HEK293 (cell line): ENCODE measurements around the gene EPPIN.

Experiments
- CTCF ChIA-PET: fragments of 350-600 bp; formaldehyde crosslinking; extraction: SDS; loops from one replicate; lab custom pipeline; 2021; ENCODE audit warnings: antibody characterized with exemption; lab: Yijun Ruan, JAX
- POLR2A ChIA-PET: fragments of 300-600 bp; formaldehyde crosslinking; extraction: SDS; loops from one replicate; lab custom pipeline; 2020; ENCODE audit warnings: antibody characterized with exemption, inconsistent platforms; lab: Yijun Ruan, JAX
- H3K27ac ChIP-seq: fragments of 200-500 bp; sonication (Bioruptor generic); 2 replicates; pipeline ENCODE4 v1.5.1; 2014; ENCODE audit warnings: low read depth, low read length, control low read depth, inconsistent platforms; ENCODE audit errors: extremely low read depth
- H3K36me3 ChIP-seq, 2 experiments: fragments of 200-500 bp in 1 of 2; sonication (Bioruptor generic) in 1 of 2; 1 replicate in 1 of 2; 2 replicates in 1 of 2; pipeline ENCODE4 v1.5.1; 2014 to 2017; ENCODE audit warnings: inconsistent platforms in 2 of 2, low read length in 2 of 2; ENCODE audit not compliant: control insufficient read depth in 2 of 2, insufficient read depth in 1 of 2
- H3K4me1 ChIP-seq: fragments of 200-500 bp; sonication (Bioruptor generic); 2 replicates; pipeline ENCODE4 v1.5.1; 2014; ENCODE audit warnings: mild to moderate bottlenecking, low read length, inconsistent platforms; ENCODE audit not compliant: control insufficient read depth, insufficient read depth
- H3K4me3 ChIP-seq: 2 replicates; pipeline ENCODE4 v1.5.1; 2011; ENCODE audit warnings: low read depth, mild to moderate bottlenecking, control low read depth, low read length, moderate library complexity
- H3K9me3 ChIP-seq: fragments of 200-500 bp; sonication (Bioruptor generic); 2 replicates; pipeline ENCODE4 v1.5.1; 2014; ENCODE audit warnings: low read depth, low read length, inconsistent platforms; ENCODE audit not compliant: control insufficient read depth, insufficient read depth
- CTCF ChIP-seq: fragments of 450-650 bp; formaldehyde crosslinking; IDR thresholded peaks from 2 replicates; pipeline ENCODE4 v1.5.1; 2016; ENCODE audit warnings: missing biosample characterization, missing genetic modification characterization
- EGR2 ChIP-seq: fragments of 450-650 bp; formaldehyde crosslinking; IDR thresholded peaks from 2 replicates; pipeline ENCODE4 v1.5.1; 2016; ENCODE audit warnings: low read depth, missing biosample characterization, missing genetic modification characterization
- FEZF1 ChIP-seq: fragments of 450-650 bp; formaldehyde crosslinking; IDR thresholded peaks from 2 replicates; pipeline ENCODE4 v1.5.1; 2016; ENCODE audit warnings: missing biosample characterization, missing genetic modification characterization
- IKZF3 ChIP-seq: fragments of 450-650 bp; IDR thresholded peaks from 2 replicates; pipeline ENCODE4 v1.5.0; 2018; ENCODE audit warnings: missing biosample characterization, mild to moderate bottlenecking, missing genetic modification characterization, moderate library complexity
- KLF8 ChIP-seq: fragments of 450-650 bp; formaldehyde crosslinking; IDR thresholded peaks from 2 replicates; pipeline ENCODE4 v1.5.1; 2016; ENCODE audit warnings: missing biosample characterization, missing genetic modification characterization
- MYNN ChIP-seq: fragments of 450-650 bp; formaldehyde crosslinking; IDR thresholded peaks from 2 replicates; pipeline ENCODE4 v1.5.1; 2016; ENCODE audit warnings: missing biosample characterization, missing genetic modification characterization, borderline replicate concordance
- SCRT2 ChIP-seq: fragments of 450-650 bp; formaldehyde crosslinking; IDR thresholded peaks from 2 replicates; pipeline ENCODE4 v1.5.1; 2016; ENCODE audit warnings: missing biosample characterization, missing genetic modification characterization
- TRIM28 ChIP-seq: IDR thresholded peaks from 2 replicates; pipeline ENCODE4 v1.6.1; 2011; ENCODE audit warnings: low read length, control low read depth, borderline replicate concordance
- ZBTB20 ChIP-seq: fragments of 450-650 bp; formaldehyde crosslinking; IDR thresholded peaks from 2 replicates; pipeline ENCODE4 v1.5.1; 2016; ENCODE audit warnings: missing biosample characterization, missing genetic modification characterization
- ZBTB48 ChIP-seq: fragments of 450-650 bp; formaldehyde crosslinking; IDR thresholded peaks from 2 replicates; pipeline ENCODE4 v1.5.1; 2016; ENCODE audit warnings: missing biosample characterization, missing genetic modification characterization
- ZNF10 ChIP-seq: fragments of 450-650 bp; formaldehyde crosslinking; IDR thresholded peaks from 2 replicates; pipeline ENCODE4 v1.5.1; 2017; ENCODE audit warnings: missing biosample characterization, missing genetic modification characterization
- ZNF121 ChIP-seq: fragments of 450-650 bp; formaldehyde crosslinking; IDR thresholded peaks from 2 replicates; pipeline ENCODE4 v1.5.1; 2016; ENCODE audit warnings: missing biosample characterization, missing genetic modification characterization
- ZNF133 ChIP-seq: fragments of 450-650 bp; formaldehyde crosslinking; IDR thresholded peaks from 2 replicates; pipeline ENCODE4 v1.5.1; 2016; ENCODE audit warnings: missing biosample characterization, missing genetic modification characterization
- ZNF146 ChIP-seq: fragments of 450-650 bp; formaldehyde crosslinking; IDR thresholded peaks from 2 replicates; pipeline ENCODE4 v1.5.1; 2016; ENCODE audit warnings: missing biosample characterization, missing genetic modification characterization
- ZNF174 ChIP-seq: fragments of 450-650 bp; formaldehyde crosslinking; IDR thresholded peaks from 2 replicates; pipeline ENCODE4 v1.5.0; 2017; ENCODE audit warnings: missing biosample characterization, mild to moderate bottlenecking, missing genetic modification characterization
- ZNF175 ChIP-seq: fragments of 450-650 bp; formaldehyde crosslinking; IDR thresholded peaks from 2 replicates; pipeline ENCODE4 v1.5.1; 2016; ENCODE audit warnings: missing biosample characterization, missing genetic modification characterization
- ZNF202 ChIP-seq: fragments of 450-650 bp; formaldehyde crosslinking; IDR thresholded peaks from 2 replicates; pipeline ENCODE4 v1.5.1; 2016; ENCODE audit warnings: missing biosample characterization, missing genetic modification characterization, borderline replicate concordance
- ZNF214 ChIP-seq: fragments of 450-650 bp; formaldehyde crosslinking; IDR thresholded peaks from 2 replicates; pipeline ENCODE4 v1.5.1; 2017; ENCODE audit warnings: missing biosample characterization, mild to moderate bottlenecking, missing genetic modification characterization, borderline replicate concordance
- ZNF223 ChIP-seq: fragments of 450-650 bp; formaldehyde crosslinking; IDR thresholded peaks from 2 replicates; pipeline ENCODE4 v1.5.1; 2016; ENCODE audit warnings: missing biosample characterization, missing genetic modification characterization
- ZNF366 ChIP-seq: fragments of 450-650 bp; formaldehyde crosslinking; conservative IDR thresholded peaks from 2 replicates; pipeline ENCODE4 v1.5.1; 2016; ENCODE audit warnings: missing biosample characterization, missing genetic modification characterization
- ZNF433 ChIP-seq: fragments of 450-650 bp; formaldehyde crosslinking; IDR thresholded peaks from 2 replicates; pipeline ENCODE4 v1.5.1; 2016; ENCODE audit warnings: missing biosample characterization, missing genetic modification characterization, low read depth
- ZNF529 ChIP-seq: fragments of 450-650 bp; formaldehyde crosslinking; IDR thresholded peaks from 2 replicates; pipeline ENCODE4 v1.5.1; 2017; ENCODE audit warnings: missing genetic modification characterization, missing biosample characterization; ENCODE audit not compliant: insufficient replicate concordance
- ZNF544 ChIP-seq: fragments of 450-650 bp; formaldehyde crosslinking; IDR thresholded peaks from 2 replicates; pipeline ENCODE4 v1.5.0; 2017; ENCODE audit warnings: missing biosample characterization, missing genetic modification characterization
- ZNF548 ChIP-seq: fragments of 450-650 bp; formaldehyde crosslinking; IDR thresholded peaks from 2 replicates; pipeline ENCODE4 v1.5.1; 2016; ENCODE audit warnings: missing biosample characterization, missing genetic modification characterization
- ZNF624 ChIP-seq: fragments of 450-650 bp; formaldehyde crosslinking; IDR thresholded peaks from 2 replicates; pipeline ENCODE4 v1.5.1; 2017; ENCODE audit warnings: missing biosample characterization, missing genetic modification characterization
- ZNF658 ChIP-seq: fragments of 450-650 bp; formaldehyde crosslinking; IDR thresholded peaks from 2 replicates; pipeline ENCODE4; 2016; ENCODE audit warnings: missing biosample characterization, missing genetic modification characterization
- ZNF792 ChIP-seq: fragments of 450-650 bp; formaldehyde crosslinking; IDR thresholded peaks from 2 replicates; pipeline ENCODE4 v1.5.1; 2016; ENCODE audit warnings: missing biosample characterization, missing genetic modification characterization
- ZNF830 ChIP-seq: fragments of 450-650 bp; IDR thresholded peaks from 2 replicates; pipeline ENCODE4 v1.5.0; 2018; ENCODE audit warnings: missing biosample characterization, missing genetic modification characterization, low read depth, mild to moderate bottlenecking, moderate library complexity
- ZNF837 ChIP-seq: fragments of 450-650 bp; formaldehyde crosslinking; IDR thresholded peaks from 2 replicates; pipeline ENCODE4 v1.5.1; 2016; ENCODE audit warnings: missing biosample characterization, missing genetic modification characterization
- ZSCAN23 ChIP-seq: fragments of 450-650 bp; formaldehyde crosslinking; IDR thresholded peaks from 2 replicates; pipeline ENCODE4 v1.5.1; 2016; ENCODE audit warnings: missing biosample characterization, missing genetic modification characterization
- TF ChIP-seq, protein P1 (sequence below): fragments of 450-650 bp; formaldehyde crosslinking; IDR thresholded peaks from 2 replicates; pipeline ENCODE4 v1.5.1; 2016; ENCODE audit warnings: missing biosample characterization, missing genetic modification characterization
- TF ChIP-seq, protein P2 (sequence below): fragments of 450-650 bp; formaldehyde crosslinking; IDR thresholded peaks from 2 replicates; pipeline ENCODE4 v1.5.1; 2016; ENCODE audit warnings: missing biosample characterization, missing genetic modification characterization

EPPIN gene

DNA sequence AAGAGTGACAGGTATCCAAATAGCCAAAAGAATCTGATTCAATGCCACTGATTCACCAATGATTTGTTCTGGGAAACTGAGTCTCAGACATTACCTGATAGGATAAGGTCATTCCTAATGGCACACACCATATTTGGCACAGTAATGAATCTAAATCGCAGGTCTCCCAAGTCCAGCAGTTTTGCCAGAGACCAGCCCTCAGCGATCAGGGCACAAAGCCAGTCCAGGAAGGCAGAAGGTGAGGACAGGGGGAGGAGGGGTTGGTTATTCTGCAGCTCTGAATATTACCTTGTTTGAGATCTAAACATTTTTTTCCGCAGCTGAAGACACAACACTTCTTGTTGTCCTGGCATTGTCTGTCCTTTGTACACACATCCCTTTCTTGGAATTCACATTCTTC, 1.9 kb downstream of the EPPIN start:
- H3K4me1 ChIP-seq: no peaks in the 10 kb centered on the region
- no peaks in the 10 kb centered on the region for H3K9me3 ChIP-seq
- no peak for TF ChIP-seq ZNF133 (tag by site-specific recombination)
- no peak for TF ChIP-seq ZNF433 (tag by site-specific recombination)
- TF ChIP-seq ZNF202 (tag by site-specific recombination): no peak
- no peak for TF ChIP-seq ZNF223
- no peak for TF ChIP-seq ZSCAN23 (tag by site-specific recombination)
- TF ChIP-seq FEZF1 (tag by site-specific recombination): no peak
- no peak for TF ChIP-seq TRIM28
- TF ChIP-seq ZNF624: no peak
- TF ChIP-seq EGR2: no peak
- no peak for TF ChIP-seq ZNF544 (tag by site-specific recombination)
- TF ChIP-seq ZNF548 (tag by site-specific recombination): no peak
- TF ChIP-seq ZNF830 (tag by site-specific recombination): no peak
- TF ChIP-seq MYNN (tag by site-specific recombination): no peak
- no peak for TF ChIP-seq ZBTB20 (tag by site-specific recombination)
- no peak for TF ChIP-seq ZNF792 (tag by site-specific recombination)
- no peak for TF ChIP-seq ZNF175 (tag by site-specific recombination)
- no peak for TF ChIP-seq ZNF837 (tag by site-specific recombination)
- no peak for TF ChIP-seq ZNF146 (tag by site-specific recombination)
- no peak overlapping the region for H3K4me3 ChIP-seq
- no peak overlapping the region for H3K27ac ChIP-seq
- no peaks in the 10 kb centered on the region for H3K36me3 ChIP-seq
- POLR2A ChIA-PET: no interaction called here
- CTCF ChIA-PET: interaction anchor here (0.6 to 1.4 kb wide), 3 partner anchors 50 to 225 kb away, joined by 3 to 19 read pairs (median 6); no protein-coding TSS in a partner anchor

DNA sequence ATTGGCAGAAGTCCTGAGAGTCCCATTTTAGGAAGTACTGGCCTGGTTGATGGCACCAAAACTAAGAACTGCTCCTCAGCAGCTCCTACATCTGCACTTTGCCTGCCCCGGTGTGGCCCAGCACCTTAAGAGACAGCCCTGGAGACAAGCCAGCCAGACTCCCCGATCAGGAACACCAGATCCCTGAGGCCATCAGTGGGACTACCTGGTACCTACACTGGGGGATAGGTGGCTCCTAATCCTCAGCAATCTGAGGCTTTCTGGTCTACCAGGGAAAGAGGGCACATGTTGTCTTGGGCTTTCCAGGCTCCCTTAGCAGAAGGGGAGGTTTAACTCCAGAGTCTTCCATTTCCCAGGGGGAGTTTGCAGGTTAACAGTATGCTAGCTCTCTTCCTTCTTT, 7.8 kb downstream of the EPPIN start, which contains the start of gene WFDC6:
TSS of gene WFDC6 (minus strand) at position 101 of the 400 bp plus-strand sequence. CDS start at position 26, 75 bp downstream.
- ChIA-PET CTCF (interaction anchor here (0.6 to 1.5 kb wide), 2 partner anchors 209 to 232 kb away, joined by 3 to 5 read pairs; no protein-coding TSS in a partner anchor), POLR2A (no interaction called here)
- no peak within 1 kb of the TSS for H3K4me3 ChIP-seq

More for the DNA sequence above, 7.8 kb downstream of the EPPIN start, which contains the start of gene WFDC6:
- H3K9me3 ChIP-seq: no peaks in the 10 kb centered on the region
- no peaks in the 10 kb centered on the region for H3K36me3 ChIP-seq
- H3K4me1 ChIP-seq: no peaks in the 10 kb centered on the region
- no peak within 1 kb of the TSS for H3K27ac ChIP-seq
- TF ChIP-seq KLF8 (tag by site-specific recombination) (no peak), SCRT2 (no peak), ZNF10 (tag by site-specific recombination) (no peak), ZBTB48 (no peak), ZNF174 (no peak), ZNF121 (tag by site-specific recombination) (no peak), ZNF529 (tag by site-specific recombination) (no peak), ZNF214 (no peak), CTCF (tag by site-specific recombination) (no peak), MYNN (tag by site-specific recombination) (no peak), ZNF175 (tag by site-specific recombination) (no peak), IKZF3 (no peak), ZNF366 (tag by site-specific recombination) (no peak), ZNF658 (no peak)
- TF ChIP-seq, protein P1, sequence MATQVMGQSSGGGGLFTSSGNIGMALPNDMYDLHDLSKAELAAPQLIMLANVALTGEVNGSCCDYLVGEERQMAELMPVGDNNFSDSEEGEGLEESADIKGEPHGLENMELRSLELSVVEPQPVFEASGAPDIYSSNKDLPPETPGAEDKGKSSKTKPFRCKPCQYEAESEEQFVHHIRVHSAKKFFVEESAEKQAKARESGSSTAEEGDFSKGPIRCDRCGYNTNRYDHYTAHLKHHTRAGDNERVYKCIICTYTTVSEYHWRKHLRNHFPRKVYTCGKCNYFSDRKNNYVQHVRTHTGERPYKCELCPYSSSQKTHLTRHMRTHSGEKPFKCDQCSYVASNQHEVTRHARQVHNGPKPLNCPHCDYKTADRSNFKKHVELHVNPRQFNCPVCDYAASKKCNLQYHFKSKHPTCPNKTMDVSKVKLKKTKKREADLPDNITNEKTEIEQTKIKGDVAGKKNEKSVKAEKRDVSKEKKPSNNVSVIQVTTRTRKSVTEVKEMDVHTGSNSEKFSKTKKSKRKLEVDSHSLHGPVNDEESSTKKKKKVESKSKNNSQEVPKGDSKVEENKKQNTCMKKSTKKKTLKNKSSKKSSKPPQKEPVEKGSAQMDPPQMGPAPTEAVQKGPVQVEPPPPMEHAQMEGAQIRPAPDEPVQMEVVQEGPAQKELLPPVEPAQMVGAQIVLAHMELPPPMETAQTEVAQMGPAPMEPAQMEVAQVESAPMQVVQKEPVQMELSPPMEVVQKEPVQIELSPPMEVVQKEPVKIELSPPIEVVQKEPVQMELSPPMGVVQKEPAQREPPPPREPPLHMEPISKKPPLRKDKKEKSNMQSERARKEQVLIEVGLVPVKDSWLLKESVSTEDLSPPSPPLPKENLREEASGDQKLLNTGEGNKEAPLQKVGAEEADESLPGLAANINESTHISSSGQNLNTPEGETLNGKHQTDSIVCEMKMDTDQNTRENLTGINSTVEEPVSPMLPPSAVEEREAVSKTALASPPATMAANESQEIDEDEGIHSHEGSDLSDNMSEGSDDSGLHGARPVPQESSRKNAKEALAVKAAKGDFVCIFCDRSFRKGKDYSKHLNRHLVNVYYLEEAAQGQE: no peak
- TF ChIP-seq, protein P2, sequence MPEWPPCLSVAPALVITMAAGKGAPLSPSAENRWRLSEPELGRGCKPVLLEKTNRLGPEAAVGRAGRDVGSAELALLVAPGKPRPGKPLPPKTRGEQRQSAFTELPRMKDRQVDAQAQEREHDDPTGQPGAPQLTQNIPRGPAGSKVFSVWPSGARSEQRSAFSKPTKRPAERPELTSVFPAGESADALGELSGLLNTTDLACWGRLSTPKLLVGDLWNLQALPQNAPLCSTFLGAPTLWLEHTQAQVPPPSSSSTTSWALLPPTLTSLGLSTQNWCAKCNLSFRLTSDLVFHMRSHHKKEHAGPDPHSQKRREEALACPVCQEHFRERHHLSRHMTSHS (tag by site-specific recombination): no peak
